Mesenchymal stem cell (in vitro differentiated cells and primary cell): ENCODE data around the gene OR4E1. TPM values are rescaled to one million over a fixed set of nuclear protein-coding genes. Genes with fewer than 3 reads are reported as not detected.
"Not testable (repeated sequence)": the region's sequence is repeated elsewhere in the genome, so short reads cannot be mapped to it uniquely, and the experiment has no call there.

ENCODE experiments used
- DNase-seq: peaks from one replicate; pipeline ENCODE4 v3.0.0-alpha.2; 2013
- H2AFZ ChIP-seq: one replicate; pipeline ENCODE4 v1.6.1; 2013; ENCODE audit warnings: low read depth, mild to moderate bottlenecking, control low read depth, inconsistent platforms, low read length, moderate library complexity
- H2AK5ac ChIP-seq: 2 replicates; pipeline ENCODE4 v1.6.1; 2013; ENCODE audit warnings: low read length, moderate library complexity, mild to moderate bottlenecking, inconsistent platforms; ENCODE audit not compliant: severe bottlenecking
- H2BK120ac ChIP-seq: one replicate; pipeline ENCODE4 v1.6.1; 2013; ENCODE audit warnings: low read depth, mild to moderate bottlenecking, inconsistent platforms, low read length, moderate library complexity
- H2BK12ac ChIP-seq, 2 experiments: one replicate each; pipeline ENCODE4 v1.6.1; 2013; ENCODE audit warnings: inconsistent platforms in 2 of 2, low read length in 2 of 2, mild to moderate bottlenecking in 2 of 2, moderate library complexity in 2 of 2, control low read depth in 1 of 2
- H2BK15ac ChIP-seq: one replicate; pipeline ENCODE4 v1.6.1; 2013; ENCODE audit warnings: mild to moderate bottlenecking, low read depth, inconsistent platforms; ENCODE audit not compliant: poor library complexity, severe bottlenecking
- H2BK5ac ChIP-seq: 2 replicates; pipeline ENCODE4 v1.6.1; 2013; ENCODE audit warnings: low read depth, mild to moderate bottlenecking, low read length, control low read depth, inconsistent platforms; ENCODE audit not compliant: poor library complexity, severe bottlenecking
- H3K14ac ChIP-seq, 2 experiments: one replicate each; pipeline ENCODE4 v1.6.1; 2013; ENCODE audit warnings: inconsistent platforms in 2 of 2, low read length in 2 of 2, control low read depth in 1 of 2, mild to moderate bottlenecking in 1 of 2, moderate library complexity in 1 of 2
- H3K18ac ChIP-seq, 2 experiments: one replicate each; pipeline ENCODE4 v1.6.1; 2013; ENCODE audit warnings: inconsistent platforms in 2 of 2, low read length in 2 of 2, control low read depth in 1 of 2, low read depth in 1 of 2, mild to moderate bottlenecking in 1 of 2
- H3K23ac ChIP-seq, 2 experiments: one replicate each; pipeline ENCODE4 v1.6.1; 2013; ENCODE audit warnings: inconsistent platforms in 2 of 2, low read length in 2 of 2, mild to moderate bottlenecking in 2 of 2, moderate library complexity in 2 of 2, control low read depth in 1 of 2
- H3K27ac ChIP-seq: 2 replicates; pipeline ENCODE4 v1.5.1; 2013; ENCODE audit warnings: mild to moderate bottlenecking, moderate library complexity, low read length, control low read depth, inconsistent platforms; ENCODE audit not compliant: poor library complexity, severe bottlenecking
- H3K27me3 ChIP-seq, 2 experiments: 2 replicates each; pipeline versions ENCODE4 v1.6.1 to v1.7.0; 2013; ENCODE audit warnings: low read length in 2 of 2, mild to moderate bottlenecking in 2 of 2, moderate library complexity in 2 of 2, control low read depth in 1 of 2, inconsistent platforms in 1 of 2; ENCODE audit not compliant: control insufficient read depth in 1 of 2, insufficient read depth in 1 of 2
- H3K36me3 ChIP-seq, 2 experiments: 2 replicates each; pipeline versions ENCODE4 v1.6.1 to v1.7.0; 2013; ENCODE audit warnings: low read length in 2 of 2, control low read depth in 1 of 2, inconsistent platforms in 1 of 2, low read depth in 1 of 2, mild to moderate bottlenecking in 1 of 2; ENCODE audit not compliant: insufficient read depth in 2 of 2, control insufficient read depth in 1 of 2
- H3K4ac ChIP-seq, 2 experiments: one replicate each; pipeline ENCODE4 v1.6.1; 2013; ENCODE audit warnings: inconsistent platforms in 2 of 2, low read length in 2 of 2, mild to moderate bottlenecking in 2 of 2, moderate library complexity in 2 of 2, control low read depth in 1 of 2, low read depth in 1 of 2
- H3K4me1 ChIP-seq: 2 replicates; pipeline ENCODE4 v1.6.1; 2013; ENCODE audit warnings: low read depth, low read length, control low read depth; ENCODE audit not compliant: control insufficient read depth, insufficient read depth
- H3K4me2 ChIP-seq: 2 replicates; pipeline ENCODE4 v1.6.1; 2013; ENCODE audit warnings: low read length, mild to moderate bottlenecking, inconsistent platforms; ENCODE audit not compliant: poor library complexity, severe bottlenecking
- H3K4me3 ChIP-seq, 2 experiments: 2 replicates each; pipeline versions ENCODE4 v1.5.1 to v1.7.0; 2013; ENCODE audit warnings: low read length in 2 of 2, mild to moderate bottlenecking in 2 of 2, control low read depth in 1 of 2, low read depth in 1 of 2; ENCODE audit not compliant: insufficient read depth in 1 of 2
- H3K79me1 ChIP-seq: replicated peaks from 2 replicates; pipeline ENCODE4 v1.6.1; 2013; ENCODE audit warnings: mild to moderate bottlenecking, control low read depth, low read length, inconsistent platforms; ENCODE audit not compliant: poor library complexity, severe bottlenecking
- H3K9ac ChIP-seq: 2 replicates; pipeline ENCODE4 v1.7.0; 2013; ENCODE audit warnings: mild to moderate bottlenecking, low read length, moderate library complexity
- H3K9me3 ChIP-seq: 2 replicates; pipeline ENCODE4 v1.7.0; 2013; ENCODE audit warnings: mild to moderate bottlenecking, low read length; ENCODE audit not compliant: control insufficient read depth
- H4K8ac ChIP-seq: one replicate; pipeline ENCODE4 v1.6.1; 2013; ENCODE audit warnings: inconsistent platforms, mild to moderate bottlenecking, low read length, moderate library complexity
- H4K91ac ChIP-seq: one replicate; pipeline ENCODE4 v1.6.1; 2013; ENCODE audit warnings: mild to moderate bottlenecking, low read length, inconsistent platforms
- WGBS: methylation state at CpG from one replicate; pipeline ENCODE4 v1.1.7; 2013; ENCODE audit warnings: mixed read lengths; 5-methylcytosine and 5-hydroxymethylcytosine counted together
- small RNA-seq: library from polyadenylated mRNA; stranded (forward); fragments of <200 nt; extraction: miRNeasy Mini kit (QIAGEN cat#:217004); gene quantifications from one replicate; pipeline ENCODE3, GENCODE V24; 2013; ENCODE audit warnings: low read depth

OR4E1 gene

GRCh38 chr14:21631084-21631483, 42.5 kb downstream of the OR4E1 start:
- Histone ChIP-seq H3K23ac (no peak overlapping the region), H4K8ac (no peak overlapping the region), H3K18ac (no peak overlapping the region), H2AFZ (no peak overlapping the region), H3K27me3 (no peaks in the 10 kb centered on the region), H4K91ac (no peak overlapping the region), H3K4ac (no peak overlapping the region), H3K79me1 (no peaks in the 10 kb centered on the region), H3K4me1 (no peaks in the 10 kb centered on the region), H3K14ac (no peak overlapping the region), H2BK12ac (no peak overlapping the region), H3K4me2 (no peak overlapping the region), H2BK120ac (no peak overlapping the region), H3K9me3 (no peaks in the 10 kb centered on the region), H3K4me3 (no peak overlapping the region), H2BK5ac (no peak overlapping the region), H2AK5ac (no peak overlapping the region), H3K27ac (no peak overlapping the region), H3K36me3 (no peaks in the 10 kb centered on the region), H2BK15ac (no peak overlapping the region), H3K9ac (no peak overlapping the region)
- DNase-seq, result no peak
- WGBS, result 61% methylated on average over 2 of the region's 3 CpGs

GRCh38 chr14:21630503-21630902, 43.1 kb downstream of the OR4E1 start:
- H2AFZ ChIP-seq, H3K4ac ChIP-seq, H4K8ac ChIP-seq, H4K91ac ChIP-seq, H3K4me2 ChIP-seq, H3K9ac ChIP-seq, H3K18ac ChIP-seq, H3K27me3 ChIP-seq, H3K4me1 ChIP-seq, H3K9me3 ChIP-seq, H2BK120ac ChIP-seq, H2AK5ac ChIP-seq, H2BK12ac ChIP-seq, H3K36me3 ChIP-seq, H2BK5ac ChIP-seq, DNase-seq, H3K4me3 ChIP-seq, H3K27ac ChIP-seq, H3K23ac ChIP-seq, H3K79me1 ChIP-seq, H3K14ac ChIP-seq, H2BK15ac ChIP-seq: not testable (repeated sequence)
- WGBS, result 100% methylated on average over 1 of the region's 1 CpG

- no peaks in the 10 kb centered on the region for H3K36me3 ChIP-seq
- no peaks in the 10 kb centered on the region for H3K9me3 ChIP-seq
- no peak overlapping the region for H3K9ac ChIP-seq
- 56% methylated on average over 2 of the region's 3 CpGs for WGBS
- no peak overlapping the region for H3K4me2 ChIP-seq
- H3K18ac ChIP-seq, result no peak overlapping the region
- H3K4ac ChIP-seq, result no peak overlapping the region
- no peak overlapping the region for H2AFZ ChIP-seq
- no peak overlapping the region for H2BK5ac ChIP-seq
- no peak overlapping the region for H2BK120ac ChIP-seq
- H3K4me1 ChIP-seq, result no peaks in the 10 kb centered on the region
- H3K27me3 ChIP-seq, result no peaks in the 10 kb centered on the region
- H2BK12ac ChIP-seq, result no peak overlapping the region
- H3K14ac ChIP-seq, result no peak overlapping the region
- no peak overlapping the region for H4K91ac ChIP-seq
- no peak overlapping the region for H3K23ac ChIP-seq
- peak; percentile 18 for DNase-seq
- H3K79me1 ChIP-seq, result no peaks in the 10 kb centered on the region
- no peak overlapping the region for H3K27ac ChIP-seq
- no peak overlapping the region for H4K8ac ChIP-seq
- H2AK5ac ChIP-seq, result no peak overlapping the region
- no peak overlapping the region for H3K4me3 ChIP-seq
- no peak overlapping the region for H2BK15ac ChIP-seq
Measured at GRCh38 chr14:21626491-21627230, 47.0 kb downstream of the OR4E1 start.

Small RNA genes within 50 kb of the gene (small RNA-seq; reads per million reads assigned to genes)
- not detected for gene AC243972.3
